ENCODE results near the gene RNF130. TPM values are rescaled to one million over a fixed set of nuclear protein-coding genes. Genes with fewer than 3 reads are reported as not detected.
"Not testable (repeated sequence)": the region's sequence is repeated elsewhere in the genome, so short reads cannot be mapped to it uniquely, and the experiment has no call there.

Gene RNF130
- total RNA-seq, 1 donor from 2014 or later, result 70.8 TPM

DNA sequence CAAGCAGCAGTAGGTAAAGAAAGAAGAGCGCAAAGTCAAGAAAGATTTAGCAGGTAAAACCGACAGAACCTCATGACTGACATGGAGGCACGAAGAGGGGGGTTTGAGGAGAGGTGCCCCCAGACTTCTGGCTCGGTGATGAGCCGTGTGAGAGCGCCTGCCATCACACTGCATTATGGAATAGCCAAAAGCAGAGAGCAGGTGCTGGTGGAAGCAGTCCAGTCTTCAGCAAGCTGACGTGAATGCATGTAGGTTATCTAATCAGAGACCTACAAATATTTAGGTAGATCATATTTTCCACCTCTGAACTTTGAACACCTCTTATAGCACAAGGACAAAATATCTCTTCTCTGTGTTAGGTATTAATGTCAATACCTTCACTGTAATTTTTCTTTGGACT lies 68.4 kb downstream of the RNF130 start:
- Mint-ChIP-seq H3K27me3 (ENCODE audit: unreplicated experiment) (no peaks in the 10 kb centered on the region), H3K36me3 (ENCODE audit: unreplicated experiment) (peaks cover 30% of the 10 kb centered on the region), H3K9me3 (ENCODE audit: unreplicated experiment) (peaks cover 8% of the 10 kb centered on the region), H3K4me3 (ENCODE audit: unreplicated experiment) (no peak overlapping the region), H3K27ac (ENCODE audit: unreplicated experiment) (no peak overlapping the region), H3K4me1 (ENCODE audit: unreplicated experiment) (peaks cover 12% of the 10 kb centered on the region)
- TF ChIP-seq, protein P1, sequence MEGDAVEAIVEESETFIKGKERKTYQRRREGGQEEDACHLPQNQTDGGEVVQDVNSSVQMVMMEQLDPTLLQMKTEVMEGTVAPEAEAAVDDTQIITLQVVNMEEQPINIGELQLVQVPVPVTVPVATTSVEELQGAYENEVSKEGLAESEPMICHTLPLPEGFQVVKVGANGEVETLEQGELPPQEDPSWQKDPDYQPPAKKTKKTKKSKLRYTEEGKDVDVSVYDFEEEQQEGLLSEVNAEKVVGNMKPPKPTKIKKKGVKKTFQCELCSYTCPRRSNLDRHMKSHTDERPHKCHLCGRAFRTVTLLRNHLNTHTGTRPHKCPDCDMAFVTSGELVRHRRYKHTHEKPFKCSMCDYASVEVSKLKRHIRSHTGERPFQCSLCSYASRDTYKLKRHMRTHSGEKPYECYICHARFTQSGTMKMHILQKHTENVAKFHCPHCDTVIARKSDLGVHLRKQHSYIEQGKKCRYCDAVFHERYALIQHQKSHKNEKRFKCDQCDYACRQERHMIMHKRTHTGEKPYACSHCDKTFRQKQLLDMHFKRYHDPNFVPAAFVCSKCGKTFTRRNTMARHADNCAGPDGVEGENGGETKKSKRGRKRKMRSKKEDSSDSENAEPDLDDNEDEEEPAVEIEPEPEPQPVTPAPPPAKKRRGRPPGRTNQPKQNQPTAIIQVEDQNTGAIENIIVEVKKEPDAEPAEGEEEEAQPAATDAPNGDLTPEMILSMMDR (IDR thresholded peaks at IDR 0.05), result no peak
- no peak for DNase-seq (ENCODE audit: extremely low spot score, unreplicated experiment)

DNA sequence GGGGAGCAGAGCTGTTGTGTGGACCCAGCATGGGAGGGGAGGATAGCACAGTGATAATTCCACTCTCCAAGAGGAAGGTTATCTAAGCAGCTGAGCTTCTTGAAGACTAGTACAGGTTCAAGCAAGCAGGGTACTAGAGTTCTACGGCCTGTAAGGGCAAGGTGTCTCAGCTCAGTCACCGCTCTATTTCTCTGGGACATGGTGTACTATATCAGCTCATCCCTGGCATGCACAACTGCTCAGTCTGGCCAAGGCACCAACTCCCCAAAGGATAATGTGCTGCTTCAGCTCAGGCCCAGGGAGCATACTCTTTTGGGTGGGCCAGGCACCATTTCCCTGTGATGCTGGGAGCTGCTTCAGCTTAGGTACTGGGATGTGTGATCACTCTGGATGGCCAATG lies 69.8 kb downstream of the RNF130 start:
- no peak overlapping the region for H3K4me3 Mint-ChIP-seq (ENCODE audit: unreplicated experiment)
- peaks cover 31% of the 10 kb centered on the region for H3K36me3 Mint-ChIP-seq (ENCODE audit: unreplicated experiment)
- no peak for DNase-seq (ENCODE audit: extremely low spot score, unreplicated experiment)
- H3K9me3 Mint-ChIP-seq (ENCODE audit: unreplicated experiment), result peaks cover 11% of the 10 kb centered on the region
- no peaks in the 10 kb centered on the region for H3K27me3 Mint-ChIP-seq (ENCODE audit: unreplicated experiment)
- H3K27ac Mint-ChIP-seq (ENCODE audit: unreplicated experiment), result no peak overlapping the region
- H3K4me1 Mint-ChIP-seq (ENCODE audit: unreplicated experiment), result peaks cover 9% of the 10 kb centered on the region
- TF ChIP-seq, protein P1 (IDR thresholded peaks at IDR 0.05), result no peak

DNA sequence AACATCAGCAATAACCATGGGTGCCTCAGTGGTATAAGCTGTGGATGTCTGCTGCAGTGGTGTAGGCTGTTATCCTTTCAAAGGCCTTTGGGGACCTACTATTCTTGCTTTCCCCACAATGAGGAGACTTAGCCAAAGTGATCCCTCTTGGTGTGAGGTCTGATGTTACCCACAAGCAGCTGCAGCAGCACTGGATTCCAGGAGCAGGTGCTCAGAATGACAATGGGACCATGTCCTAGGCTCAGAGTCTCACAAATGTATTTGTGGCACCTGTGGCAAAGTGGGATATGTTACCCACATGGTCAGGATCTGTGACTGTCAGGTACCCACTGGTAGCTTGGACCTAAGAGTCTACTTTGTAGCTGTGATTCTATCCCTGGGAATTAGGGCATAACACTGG lies 70.4 kb downstream of the RNF130 start:
- Mint-ChIP-seq H3K27me3 (ENCODE audit: unreplicated experiment) (no peaks in the 10 kb centered on the region), H3K4me1 (ENCODE audit: unreplicated experiment) (peaks cover 4% of the 10 kb centered on the region), H3K9me3 (ENCODE audit: unreplicated experiment) (peaks cover 17% of the 10 kb centered on the region), H3K4me3 (ENCODE audit: unreplicated experiment) (no peak overlapping the region), H3K36me3 (ENCODE audit: unreplicated experiment) (peaks cover 32% of the 10 kb centered on the region), H3K27ac (ENCODE audit: unreplicated experiment) (no peak overlapping the region)
- TF ChIP-seq, protein P1 (IDR thresholded peaks at IDR 0.05), result no peak
- DNase-seq (ENCODE audit: extremely low spot score, unreplicated experiment), result no peak

DNA sequence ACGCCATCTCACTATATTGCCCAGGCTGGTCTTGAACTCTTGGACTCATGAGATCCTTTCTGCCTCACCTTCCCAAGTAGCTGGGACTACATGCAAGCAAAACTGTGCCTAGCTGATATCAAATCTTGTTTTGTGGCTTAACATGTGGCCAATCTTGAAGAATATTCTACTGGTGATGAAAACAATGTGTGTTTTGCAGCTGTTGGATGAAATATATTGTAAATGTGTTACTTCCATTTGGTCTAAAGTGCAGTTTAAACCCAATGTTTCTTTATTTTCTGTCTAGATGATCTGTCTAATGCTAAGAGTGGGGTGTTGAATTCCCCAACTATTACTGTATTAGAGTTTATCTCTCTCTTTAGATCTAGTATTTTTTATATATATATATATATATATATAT lies 73.1 kb downstream of the RNF130 start:
- no peak for DNase-seq (ENCODE audit: extremely low spot score, unreplicated experiment)
- H3K27ac Mint-ChIP-seq (ENCODE audit: unreplicated experiment), result no peak overlapping the region
- TF ChIP-seq, protein P1 (IDR thresholded peaks at IDR 0.05), result no peak
- no peaks in the 10 kb centered on the region for H3K4me1 Mint-ChIP-seq (ENCODE audit: unreplicated experiment)
- H3K9me3 Mint-ChIP-seq (ENCODE audit: unreplicated experiment), result peaks cover 34% of the 10 kb centered on the region
- no peak overlapping the region for H3K4me3 Mint-ChIP-seq (ENCODE audit: unreplicated experiment)
- H3K36me3 Mint-ChIP-seq (ENCODE audit: unreplicated experiment), result peaks cover 38% of the 10 kb centered on the region
- H3K27me3 Mint-ChIP-seq (ENCODE audit: unreplicated experiment), result no peaks in the 10 kb centered on the region

DNA sequence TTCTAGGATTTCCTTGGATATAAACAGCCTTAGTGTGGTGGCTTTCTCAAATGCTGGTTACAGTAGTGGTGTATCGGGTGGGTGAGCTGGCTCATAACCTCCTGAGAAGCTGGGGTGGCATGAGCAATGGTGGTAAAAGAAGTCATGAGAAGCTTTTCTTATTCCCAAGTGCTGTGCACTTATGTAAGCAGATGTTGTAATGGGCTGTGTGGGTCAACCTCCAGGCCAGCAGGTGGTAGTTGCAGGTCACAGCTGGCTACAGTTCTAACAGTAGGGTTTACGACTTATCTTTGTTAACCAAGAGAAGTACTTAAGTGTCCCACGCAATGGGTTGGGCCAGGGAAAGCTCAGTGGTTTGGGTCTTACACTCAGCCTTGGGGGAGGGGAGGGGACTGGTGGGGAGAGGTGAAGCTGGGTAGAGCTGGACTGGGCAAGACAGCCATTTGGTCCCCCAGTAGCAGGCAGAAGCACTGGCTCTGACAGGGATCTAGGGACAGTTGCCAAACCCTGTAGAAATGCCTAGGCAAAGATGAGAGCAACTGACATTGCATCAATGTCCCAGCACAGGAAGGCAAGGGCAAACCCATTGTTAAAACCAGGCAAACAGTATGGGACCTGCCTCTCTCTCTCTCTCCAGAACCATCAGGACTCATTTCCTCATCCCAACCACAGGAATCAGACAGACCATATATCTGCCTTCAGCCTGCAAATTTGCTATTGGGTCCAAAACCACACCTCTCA lies 76.8 kb downstream of the RNF130 start:
- Mint-ChIP-seq H3K36me3 (ENCODE audit: unreplicated experiment) (peaks cover 26% of the 10 kb centered on the region), H3K9me3 (ENCODE audit: unreplicated experiment) (peaks cover 43% of the 10 kb centered on the region), H3K27me3 (ENCODE audit: unreplicated experiment) (no peaks in the 10 kb centered on the region), H3K27ac (ENCODE audit: unreplicated experiment) (no peak overlapping the region), H3K4me3 (ENCODE audit: unreplicated experiment) (no peak overlapping the region), H3K4me1 (ENCODE audit: unreplicated experiment) (no peaks in the 10 kb centered on the region)
- TF ChIP-seq, protein P1 (IDR thresholded peaks at IDR 0.05), result no peak
- DNase-seq (ENCODE audit: extremely low spot score, unreplicated experiment), result no peak

DNA sequence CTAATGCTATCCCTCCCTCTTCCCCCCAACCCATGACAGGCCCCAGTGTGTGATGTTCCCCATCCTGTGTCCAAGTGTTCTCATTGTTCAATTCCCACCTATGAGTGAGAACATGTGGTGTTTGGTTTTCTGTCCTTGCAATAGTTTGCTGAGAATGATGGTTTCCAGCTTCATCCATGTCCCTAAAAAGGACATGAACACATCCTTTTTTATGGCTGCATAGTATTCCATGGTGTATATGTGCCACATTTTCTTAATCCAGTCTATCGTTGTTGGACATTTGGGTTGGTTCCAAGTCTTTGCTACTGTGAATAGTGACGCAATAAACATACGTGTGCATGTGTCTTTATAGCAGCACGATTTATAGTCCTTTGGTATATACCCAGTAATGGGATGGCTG lies 78.7 kb downstream of the RNF130 start:
- not testable (repeated sequence) for DNase-seq (ENCODE audit: extremely low spot score, unreplicated experiment); H3K27me3 Mint-ChIP-seq (ENCODE audit: unreplicated experiment); H3K27ac Mint-ChIP-seq (ENCODE audit: unreplicated experiment); H3K4me1 Mint-ChIP-seq (ENCODE audit: unreplicated experiment); H3K4me3 Mint-ChIP-seq (ENCODE audit: unreplicated experiment)
- Mint-ChIP-seq H3K9me3 (ENCODE audit: unreplicated experiment) (peaks cover 48% of the 10 kb centered on the region), H3K36me3 (ENCODE audit: unreplicated experiment) (peaks cover 25% of the 10 kb centered on the region)

Measured in osteocyte (in vitro differentiated cells).